ENCODE data around the gene ATL1. TPM values are rescaled to one million over a fixed set of nuclear protein-coding genes. Genes with fewer than 3 reads are reported as not detected.

Gene ATL1
- total RNA-seq, 1 experiment from 2014 or later: 3.1 TPM

- peaks cover 5% of the 10 kb centered on the region for H3K36me3 Mint-ChIP-seq (ENCODE audit: insufficient read depth, unreplicated experiment)
- TF ChIP-seq CTCF (IDR thresholded peaks at IDR 0.05; ENCODE audit: unreplicated experiment): no peak
- no peaks in the 10 kb centered on the region for H3K9me3 Mint-ChIP-seq (ENCODE audit: low read depth, unreplicated experiment)
- H3K4me1 Mint-ChIP-seq (ENCODE audit: low read depth, unreplicated experiment): peaks cover 64% of the 10 kb centered on the region
- no TSS peak for BruUV-seq (replicated peaks)
- CTCF ChIA-PET: no interaction called here
- H3K4me3 Mint-ChIP-seq (ENCODE audit: low read depth, unreplicated experiment): no peak overlapping the region
- no peak overlapping the region for H3K27ac Mint-ChIP-seq (ENCODE audit: unreplicated experiment)
- H3K27me3 Mint-ChIP-seq (ENCODE audit: unreplicated experiment): no peaks in the 10 kb centered on the region
- intact Hi-C loops (cut with micrococcal nuclease; ENCODE audit: unreplicated experiment): no loop called here
- DNase-seq: no peak
Measured at GRCh38 chr14:50524731-50525515, 35.0 kb upstream of the ATL1 start.

GRCh38 chr14:50528000-50528399 is 31.9 kb upstream of the ATL1 start:
- no peak overlapping the region for H3K27ac Mint-ChIP-seq (ENCODE audit: unreplicated experiment)
- no TSS peak for BruUV-seq (replicated peaks)
- H3K4me1 Mint-ChIP-seq (ENCODE audit: low read depth, unreplicated experiment): peaks cover 56% of the 10 kb centered on the region
- H3K27me3 Mint-ChIP-seq (ENCODE audit: unreplicated experiment): no peaks in the 10 kb centered on the region
- H3K4me3 Mint-ChIP-seq (ENCODE audit: low read depth, unreplicated experiment): no peak overlapping the region
- peaks cover 30% of the 10 kb centered on the region for H3K36me3 Mint-ChIP-seq (ENCODE audit: insufficient read depth, unreplicated experiment)
- TF ChIP-seq CTCF (IDR thresholded peaks at IDR 0.05; ENCODE audit: unreplicated experiment): no peak
- DNase-seq: no peak
- no peaks in the 10 kb centered on the region for H3K9me3 Mint-ChIP-seq (ENCODE audit: low read depth, unreplicated experiment)
- intact Hi-C loops (cut with micrococcal nuclease; ENCODE audit: unreplicated experiment): no loop called here
- CTCF ChIA-PET: no interaction called here

- Mint-ChIP-seq H3K4me1 (ENCODE audit: low read depth, unreplicated experiment) (peaks cover 47% of the 10 kb centered on the region), H3K9me3 (ENCODE audit: low read depth, unreplicated experiment) (no peaks in the 10 kb centered on the region), H3K27ac (ENCODE audit: unreplicated experiment) (peak overlapping the region; percentile 13), H3K27me3 (ENCODE audit: unreplicated experiment) (no peaks in the 10 kb centered on the region), H3K4me3 (ENCODE audit: low read depth, unreplicated experiment) (peak overlapping the region; percentile 67), H3K36me3 (ENCODE audit: insufficient read depth, unreplicated experiment) (peaks cover 33% of the 10 kb centered on the region)
- CTCF ChIA-PET: no interaction called here
- no peak for DNase-seq
- intact Hi-C loops (cut with micrococcal nuclease; ENCODE audit: unreplicated experiment): loop anchor here (5.0 to 10.0 kb wide), 4 partner anchors 87 to 665 kb away; partner anchors contain the start of genes CDKL1 and VCPKMT
- no peak for TF ChIP-seq CTCF (IDR thresholded peaks at IDR 0.05; ENCODE audit: unreplicated experiment)
- no TSS peak for BruUV-seq (replicated peaks)
Measured at GRCh38 chr14:50529288-50530179, 30.4 kb upstream of the ATL1 start.

- intact Hi-C loops (cut with micrococcal nuclease; ENCODE audit: unreplicated experiment): loop anchor here (5.0 to 10.0 kb wide), 4 partner anchors 88 to 666 kb away; partner anchors contain the start of genes CDKL1 and VCPKMT
- Mint-ChIP-seq H3K9me3 (ENCODE audit: low read depth, unreplicated experiment) (no peaks in the 10 kb centered on the region), H3K36me3 (ENCODE audit: insufficient read depth, unreplicated experiment) (peaks cover 33% of the 10 kb centered on the region), H3K4me1 (ENCODE audit: low read depth, unreplicated experiment) (peaks cover 39% of the 10 kb centered on the region), H3K27ac (ENCODE audit: unreplicated experiment) (peak overlapping the region; percentile 13), H3K4me3 (ENCODE audit: low read depth, unreplicated experiment) (peak overlapping the region; percentile 67), H3K27me3 (ENCODE audit: unreplicated experiment) (no peaks in the 10 kb centered on the region)
- DNase-seq: no peak
- CTCF ChIA-PET: no interaction called here
- TF ChIP-seq CTCF (IDR thresholded peaks at IDR 0.05; ENCODE audit: unreplicated experiment): no peak
- no TSS peak for BruUV-seq (replicated peaks)
Measured at GRCh38 chr14:50530358-50530757, 29.6 kb upstream of the ATL1 start.
